Measurements from ENCODE around the gene PLXDC1.
"Not testable (repeated sequence)": the region's sequence is repeated elsewhere in the genome, so short reads cannot be mapped to it uniquely, and the experiment has no call there.

DNA sequence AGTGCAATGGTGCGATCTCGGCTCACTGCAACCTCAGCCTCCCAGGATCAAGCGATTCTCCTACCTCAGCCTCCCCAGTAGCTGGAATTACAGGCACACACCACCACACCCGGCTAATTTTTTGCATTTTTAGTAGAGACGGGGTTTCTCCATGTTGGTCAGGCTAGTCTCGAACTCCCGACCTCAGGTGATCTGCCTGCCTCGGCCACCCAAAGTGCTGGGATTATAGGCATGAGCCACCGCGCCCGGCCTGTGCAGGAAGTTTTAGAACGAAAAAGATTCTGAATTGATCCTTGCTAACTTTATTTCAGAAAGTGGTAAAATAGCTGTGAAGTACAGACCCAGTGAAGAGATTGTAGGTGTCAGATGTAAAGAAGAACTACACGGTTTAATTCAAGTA, 125.1 kb downstream of the PLXDC1 start:
- TF ChIP-seq, protein P1, sequence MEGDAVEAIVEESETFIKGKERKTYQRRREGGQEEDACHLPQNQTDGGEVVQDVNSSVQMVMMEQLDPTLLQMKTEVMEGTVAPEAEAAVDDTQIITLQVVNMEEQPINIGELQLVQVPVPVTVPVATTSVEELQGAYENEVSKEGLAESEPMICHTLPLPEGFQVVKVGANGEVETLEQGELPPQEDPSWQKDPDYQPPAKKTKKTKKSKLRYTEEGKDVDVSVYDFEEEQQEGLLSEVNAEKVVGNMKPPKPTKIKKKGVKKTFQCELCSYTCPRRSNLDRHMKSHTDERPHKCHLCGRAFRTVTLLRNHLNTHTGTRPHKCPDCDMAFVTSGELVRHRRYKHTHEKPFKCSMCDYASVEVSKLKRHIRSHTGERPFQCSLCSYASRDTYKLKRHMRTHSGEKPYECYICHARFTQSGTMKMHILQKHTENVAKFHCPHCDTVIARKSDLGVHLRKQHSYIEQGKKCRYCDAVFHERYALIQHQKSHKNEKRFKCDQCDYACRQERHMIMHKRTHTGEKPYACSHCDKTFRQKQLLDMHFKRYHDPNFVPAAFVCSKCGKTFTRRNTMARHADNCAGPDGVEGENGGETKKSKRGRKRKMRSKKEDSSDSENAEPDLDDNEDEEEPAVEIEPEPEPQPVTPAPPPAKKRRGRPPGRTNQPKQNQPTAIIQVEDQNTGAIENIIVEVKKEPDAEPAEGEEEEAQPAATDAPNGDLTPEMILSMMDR (IDR thresholded peaks at IDR 0.05; ENCODE audit: low read depth, low read length) = not testable (repeated sequence)
- not testable (repeated sequence) for TF ChIP-seq EZH2phosphoT487 (IDR thresholded peaks at IDR 0.05; ENCODE audit: low read depth)
